Activated CD4-positive, CD25-positive, alpha-beta regulatory T cell treated with anti-CD3 and anti-CD28 coated beads, Interleukin-2, amount 50 U/mL, for 72 hours (primary cell): Measurements from ENCODE around the gene MSRB3.
"Not testable (repeated sequence)": the region's sequence is repeated elsewhere in the genome, so short reads cannot be mapped to it uniquely, and the experiment has no call there.

ENCODE experiments used
- DNase-seq: peaks from one replicate; pipeline ENCODE4 v3.0.0; 2021

MSRB3 gene

DNA sequence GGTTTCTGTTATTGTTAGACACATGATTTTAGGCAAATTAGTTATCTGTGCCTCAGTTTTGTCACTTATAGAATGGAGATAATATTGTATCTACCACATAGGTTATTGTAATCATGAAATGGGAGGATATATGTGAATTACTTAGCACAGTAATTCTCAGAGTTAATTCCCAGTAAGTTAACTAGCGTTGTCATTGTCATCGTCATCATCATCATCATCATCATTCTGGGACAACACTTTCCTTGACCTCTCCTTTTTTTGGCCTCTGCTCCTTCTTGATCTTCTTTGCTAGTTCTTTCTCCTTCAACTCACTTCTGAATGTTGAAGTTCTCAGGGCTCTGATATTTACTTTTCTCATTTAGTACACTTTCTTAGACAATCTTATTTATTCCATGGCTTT is 13.8 kb downstream of the MSRB3 start:
- DNase-seq: no peak

DNA sequence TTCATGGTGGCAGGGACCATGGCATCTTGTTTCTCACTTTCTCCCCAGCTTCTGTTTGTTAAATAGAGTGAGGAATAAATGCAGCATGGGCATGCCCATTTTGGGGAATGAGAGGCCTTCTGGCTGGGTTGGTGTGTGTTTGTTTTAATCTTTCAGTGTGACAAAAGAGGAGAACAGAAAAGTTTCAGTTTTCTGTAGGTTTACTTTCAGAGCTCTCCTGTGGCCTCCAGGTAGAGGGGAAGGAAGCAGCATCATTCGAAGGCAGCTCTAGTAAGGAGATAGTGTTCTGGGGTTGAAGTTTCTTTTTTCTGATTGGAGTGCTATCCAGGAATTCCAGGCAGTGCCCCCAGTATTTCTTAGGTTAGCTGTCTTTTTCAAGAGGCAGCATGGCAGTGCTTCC is 15.3 kb downstream of the MSRB3 start:
- no peak for DNase-seq

- DNase-seq: no peak
Observed at GRCh38 chr12:65294641-65295262, 16.3 kb downstream of the MSRB3 start.

- no peak for DNase-seq
Observed at GRCh38 chr12:65296508-65297265, 18.2 kb downstream of the MSRB3 start.

GRCh38 chr12:65300097-65300496 is 21.6 kb downstream of the MSRB3 start:
- DNase-seq: no peak

DNA sequence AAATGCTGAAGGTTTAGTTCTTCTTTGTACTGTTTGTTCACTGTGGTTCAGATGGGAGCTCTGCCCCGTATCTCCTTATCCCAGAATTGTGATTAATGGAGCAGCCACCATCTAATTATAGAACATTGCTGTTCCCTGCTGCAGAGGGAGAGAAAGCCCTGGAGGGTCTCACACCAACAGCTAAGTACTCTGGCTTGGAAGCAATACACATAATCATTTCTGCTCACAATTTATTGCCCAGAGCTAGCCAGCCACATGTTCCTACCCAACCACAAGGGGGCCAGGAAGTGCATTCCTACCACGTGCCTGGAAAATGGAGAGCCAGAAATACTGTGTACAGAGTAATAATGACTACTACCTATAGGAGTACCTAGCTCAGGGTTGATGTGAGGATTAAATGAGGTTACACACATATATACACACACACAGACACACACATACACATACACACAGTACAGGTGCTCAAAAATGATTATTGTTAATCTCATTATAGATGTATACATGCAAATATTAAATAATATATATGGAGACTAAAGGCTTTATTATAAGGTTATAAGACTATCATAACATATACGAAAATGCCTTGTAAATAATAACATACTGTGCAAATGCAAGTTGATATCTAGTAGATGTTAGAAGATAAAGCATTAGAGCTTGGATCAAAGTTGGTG is 22.3 kb downstream of the MSRB3 start:
- no peak for DNase-seq

DNA sequence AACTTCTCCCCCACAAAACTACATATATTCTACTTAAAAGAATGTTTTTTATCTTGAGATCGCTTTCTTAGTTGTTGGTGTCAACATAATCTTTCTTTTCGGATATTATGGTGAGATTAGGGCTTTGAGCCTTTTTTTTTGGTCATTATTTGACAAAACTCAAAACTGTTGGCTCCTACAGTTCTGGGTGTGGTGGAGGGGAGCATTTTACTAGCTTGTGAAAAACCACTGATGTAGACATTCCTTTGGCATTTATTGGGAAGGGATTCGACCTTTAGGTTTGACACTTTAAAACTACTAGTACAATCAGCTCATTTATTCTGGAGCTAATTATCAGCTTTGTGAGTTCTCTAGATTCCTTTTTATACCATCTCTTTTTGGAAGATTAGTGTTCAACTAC is 24.4 kb downstream of the MSRB3 start:
- no peak for DNase-seq

DNA sequence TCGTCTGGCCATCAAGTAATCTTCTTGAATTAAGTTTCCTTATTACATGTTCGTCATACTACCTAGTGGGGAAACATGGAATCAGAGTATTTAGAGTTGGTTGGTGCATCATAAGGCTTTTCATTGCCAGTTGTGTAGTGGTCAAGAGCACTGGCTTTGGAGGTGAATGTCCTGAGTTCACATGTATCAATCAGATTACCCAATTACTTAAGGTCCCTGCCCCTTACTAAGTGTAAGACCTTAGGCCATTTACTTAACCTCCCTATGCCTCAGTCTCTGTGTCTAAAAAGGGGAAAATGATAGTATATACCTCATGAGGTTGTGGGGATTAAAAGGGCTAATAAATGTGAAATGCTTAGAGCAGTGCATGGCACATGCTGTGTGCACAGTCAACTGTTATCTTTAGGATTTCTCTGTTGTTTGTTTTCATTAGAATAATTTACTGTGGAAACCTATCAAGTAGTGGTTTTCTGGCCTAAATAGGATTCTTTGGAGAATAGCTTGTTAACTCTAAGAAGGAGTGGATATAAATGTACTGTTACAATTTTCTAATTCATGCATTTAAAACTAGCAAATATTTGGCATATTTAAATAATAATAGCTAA is 27.0 kb downstream of the MSRB3 start:
- no peak for DNase-seq

- no peak for DNase-seq
Observed at GRCh38 chr12:65306366-65307168, 28.1 kb downstream of the MSRB3 start.

- DNase-seq: no peak
Observed at GRCh38 chr12:65307169-65307501, 28.7 kb downstream of the MSRB3 start.

- no peak for DNase-seq
Observed at GRCh38 chr12:65308006-65308405, 29.5 kb downstream of the MSRB3 start.

DNA sequence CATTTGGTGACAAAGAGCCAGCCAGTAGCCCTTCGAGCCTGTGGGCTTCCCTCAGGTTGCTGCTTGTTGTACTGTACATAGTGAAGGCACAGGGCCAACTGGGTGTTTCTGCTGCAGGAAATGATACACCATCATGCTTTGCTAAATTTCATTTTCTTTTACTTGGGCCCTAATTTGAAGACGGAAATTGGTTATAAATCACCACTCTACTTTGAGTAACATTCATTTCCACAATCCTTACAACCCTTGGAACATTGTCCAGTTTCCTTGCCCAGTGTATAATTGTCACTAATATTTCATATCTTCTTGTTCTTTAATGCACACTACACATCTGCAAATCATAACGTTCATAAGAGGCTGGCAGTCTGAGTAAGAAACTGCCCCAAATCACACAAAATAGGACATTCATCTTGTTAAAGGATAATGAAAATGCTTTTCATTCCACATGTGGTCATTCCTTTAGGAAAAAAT is 30.2 kb downstream of the MSRB3 start:
- DNase-seq: no peak

DNA sequence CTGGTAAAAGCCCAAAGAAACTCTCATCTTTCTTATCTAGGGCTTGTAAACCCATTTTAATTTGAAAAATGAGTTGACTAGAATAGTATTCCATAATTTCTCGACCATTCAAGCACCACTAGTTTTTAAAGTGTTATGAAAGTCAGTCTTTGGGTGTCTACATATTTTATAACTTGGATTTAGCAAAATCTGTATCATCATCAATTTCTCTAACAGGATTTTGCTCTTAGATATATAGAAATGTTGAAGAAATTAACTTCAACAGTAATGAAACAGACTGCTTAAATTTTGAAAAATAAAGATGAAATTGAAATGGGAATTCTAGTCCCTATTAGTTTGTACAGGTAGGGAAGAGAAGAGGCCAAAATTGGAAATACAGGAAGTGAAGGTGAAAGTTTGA is 32.8 kb downstream of the MSRB3 start:
- DNase-seq: no peak

- DNase-seq: no peak
Observed at GRCh38 chr12:65313719-65314317, 35.3 kb downstream of the MSRB3 start.

DNA sequence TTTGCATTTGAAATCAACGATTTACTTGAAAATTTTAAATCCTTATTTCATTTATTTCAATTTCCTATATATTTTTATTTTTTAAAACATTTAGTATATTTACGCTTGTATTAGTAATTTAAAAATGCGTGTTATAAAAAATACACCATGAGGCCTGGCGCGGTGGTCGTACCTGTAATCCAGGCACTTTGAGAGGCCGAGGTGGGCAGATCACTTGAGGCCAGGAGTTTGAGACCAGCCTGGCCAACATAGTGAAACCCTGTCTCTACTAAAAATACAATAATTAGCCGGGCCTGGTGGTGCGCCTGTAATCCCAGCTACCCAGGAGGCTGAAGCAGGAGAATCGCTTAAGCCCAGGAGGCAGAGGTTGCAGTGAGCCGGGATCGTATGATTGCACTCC is 36.8 kb downstream of the MSRB3 start:
- DNase-seq: not testable (repeated sequence)

DNA sequence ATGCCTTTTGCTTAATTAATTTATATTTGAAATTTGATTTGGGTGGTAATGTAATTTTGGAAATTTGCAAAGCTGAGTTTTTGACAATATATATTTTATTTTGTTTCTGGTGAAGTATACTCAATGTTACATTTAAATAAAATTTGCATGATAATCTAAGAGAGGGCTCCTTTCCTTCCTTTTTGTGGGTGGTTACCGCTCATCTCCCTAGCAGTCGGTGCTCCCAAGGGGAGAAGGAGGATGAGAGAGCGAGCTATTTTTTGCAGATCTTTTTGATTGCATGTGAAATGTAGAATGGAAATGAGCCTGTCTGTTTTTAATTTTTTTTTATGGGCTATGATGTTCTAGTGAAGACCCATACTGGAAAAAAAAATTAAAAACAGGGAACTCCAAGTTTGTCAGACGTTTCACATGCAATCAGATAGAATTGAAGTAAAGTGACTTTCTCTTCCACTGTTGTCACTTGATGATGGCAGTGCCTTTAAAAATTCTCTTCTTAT is 39.8 kb downstream of the MSRB3 start:
- no peak for DNase-seq

GRCh38 chr12:65319688-65320200 is 41.3 kb downstream of the MSRB3 start:
- no peak for DNase-seq

GRCh38 chr12:65323070-65323469 is 44.6 kb downstream of the MSRB3 start:
- no peak for DNase-seq

- DNase-seq: no peak
Observed at GRCh38 chr12:65324056-65324455, 45.6 kb downstream of the MSRB3 start.

DNA sequence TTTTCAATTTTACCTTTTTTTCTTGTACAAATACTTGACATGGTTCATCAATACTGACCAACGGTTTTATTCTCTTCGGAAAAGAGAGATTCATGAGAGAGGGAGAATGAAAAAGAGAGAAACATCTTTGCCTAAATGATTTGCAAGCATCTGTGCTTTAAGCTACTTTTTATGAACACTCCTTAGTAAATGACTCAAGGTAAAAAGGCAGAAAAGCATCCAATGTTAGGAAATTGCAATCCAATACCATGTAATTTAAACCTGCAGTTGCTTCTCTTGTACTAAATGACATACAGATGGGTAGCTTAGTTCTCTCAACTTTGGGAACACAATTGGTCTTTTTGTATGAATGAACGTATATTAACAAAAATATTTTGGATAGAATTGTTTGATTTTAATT is 46.1 kb downstream of the MSRB3 start:
- no peak for DNase-seq

DNA sequence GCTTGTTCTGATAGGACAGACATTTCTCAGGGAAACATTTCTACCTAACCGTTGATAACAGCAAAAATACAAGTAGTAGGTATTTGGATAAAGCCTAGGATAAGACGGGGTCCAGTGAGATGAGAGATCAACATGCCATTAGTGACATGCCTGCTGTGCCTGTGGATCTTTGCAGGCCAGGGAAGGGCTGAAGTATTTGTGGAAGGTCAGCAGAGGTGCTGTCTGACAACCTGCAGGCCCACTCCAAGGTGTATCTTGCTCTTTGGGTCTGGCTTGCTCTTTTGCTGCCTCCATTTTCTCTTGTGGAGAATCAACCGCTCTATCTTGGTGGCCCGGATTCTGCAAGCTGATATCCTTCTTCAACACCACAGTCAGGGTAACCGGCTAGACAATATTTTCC is 46.7 kb downstream of the MSRB3 start:
- no peak for DNase-seq

- DNase-seq: no peak
Observed at GRCh38 chr12:65326616-65327015, 48.1 kb downstream of the MSRB3 start.
